Measurements from ENCODE around the gene DLEC1. TPM values are rescaled to one million over a fixed set of nuclear protein-coding genes. Genes with fewer than 3 reads are reported as not detected.

The DLEC1 gene, protein sequence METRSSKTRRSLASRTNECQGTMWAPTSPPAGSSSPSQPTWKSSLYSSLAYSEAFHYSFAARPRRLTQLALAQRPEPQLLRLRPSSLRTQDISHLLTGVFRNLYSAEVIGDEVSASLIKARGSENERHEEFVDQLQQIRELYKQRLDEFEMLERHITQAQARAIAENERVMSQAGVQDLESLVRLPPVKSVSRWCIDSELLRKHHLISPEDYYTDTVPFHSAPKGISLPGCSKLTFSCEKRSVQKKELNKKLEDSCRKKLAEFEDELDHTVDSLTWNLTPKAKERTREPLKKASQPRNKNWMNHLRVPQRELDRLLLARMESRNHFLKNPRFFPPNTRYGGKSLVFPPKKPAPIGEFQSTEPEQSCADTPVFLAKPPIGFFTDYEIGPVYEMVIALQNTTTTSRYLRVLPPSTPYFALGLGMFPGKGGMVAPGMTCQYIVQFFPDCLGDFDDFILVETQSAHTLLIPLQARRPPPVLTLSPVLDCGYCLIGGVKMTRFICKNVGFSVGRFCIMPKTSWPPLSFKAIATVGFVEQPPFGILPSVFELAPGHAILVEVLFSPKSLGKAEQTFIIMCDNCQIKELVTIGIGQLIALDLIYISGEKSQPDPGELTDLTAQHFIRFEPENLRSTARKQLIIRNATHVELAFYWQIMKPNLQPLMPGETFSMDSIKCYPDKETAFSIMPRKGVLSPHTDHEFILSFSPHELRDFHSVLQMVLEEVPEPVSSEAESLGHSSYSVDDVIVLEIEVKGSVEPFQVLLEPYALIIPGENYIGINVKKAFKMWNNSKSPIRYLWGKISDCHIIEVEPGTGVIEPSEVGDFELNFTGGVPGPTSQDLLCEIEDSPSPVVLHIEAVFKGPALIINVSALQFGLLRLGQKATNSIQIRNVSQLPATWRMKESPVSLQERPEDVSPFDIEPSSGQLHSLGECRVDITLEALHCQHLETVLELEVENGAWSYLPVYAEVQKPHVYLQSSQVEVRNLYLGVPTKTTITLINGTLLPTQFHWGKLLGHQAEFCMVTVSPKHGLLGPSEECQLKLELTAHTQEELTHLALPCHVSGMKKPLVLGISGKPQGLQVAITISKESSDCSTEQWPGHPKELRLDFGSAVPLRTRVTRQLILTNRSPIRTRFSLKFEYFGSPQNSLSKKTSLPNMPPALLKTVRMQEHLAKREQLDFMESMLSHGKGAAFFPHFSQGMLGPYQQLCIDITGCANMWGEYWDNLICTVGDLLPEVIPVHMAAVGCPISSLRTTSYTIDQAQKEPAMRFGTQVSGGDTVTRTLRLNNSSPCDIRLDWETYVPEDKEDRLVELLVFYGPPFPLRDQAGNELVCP (N-terminal part only)
- 0.19 and 0.31 TPM in 2 replicates for total RNA-seq (2014; rRNA removed; shearing (Covaris generic))
- 0.66 and 0.71 TPM in 2 replicates for polyA plus RNA-seq (2016; fragmentation: Nextera tagmentation; extraction: Ambion mirVana)
- long read RNA-seq = 0 reads

DNA sequence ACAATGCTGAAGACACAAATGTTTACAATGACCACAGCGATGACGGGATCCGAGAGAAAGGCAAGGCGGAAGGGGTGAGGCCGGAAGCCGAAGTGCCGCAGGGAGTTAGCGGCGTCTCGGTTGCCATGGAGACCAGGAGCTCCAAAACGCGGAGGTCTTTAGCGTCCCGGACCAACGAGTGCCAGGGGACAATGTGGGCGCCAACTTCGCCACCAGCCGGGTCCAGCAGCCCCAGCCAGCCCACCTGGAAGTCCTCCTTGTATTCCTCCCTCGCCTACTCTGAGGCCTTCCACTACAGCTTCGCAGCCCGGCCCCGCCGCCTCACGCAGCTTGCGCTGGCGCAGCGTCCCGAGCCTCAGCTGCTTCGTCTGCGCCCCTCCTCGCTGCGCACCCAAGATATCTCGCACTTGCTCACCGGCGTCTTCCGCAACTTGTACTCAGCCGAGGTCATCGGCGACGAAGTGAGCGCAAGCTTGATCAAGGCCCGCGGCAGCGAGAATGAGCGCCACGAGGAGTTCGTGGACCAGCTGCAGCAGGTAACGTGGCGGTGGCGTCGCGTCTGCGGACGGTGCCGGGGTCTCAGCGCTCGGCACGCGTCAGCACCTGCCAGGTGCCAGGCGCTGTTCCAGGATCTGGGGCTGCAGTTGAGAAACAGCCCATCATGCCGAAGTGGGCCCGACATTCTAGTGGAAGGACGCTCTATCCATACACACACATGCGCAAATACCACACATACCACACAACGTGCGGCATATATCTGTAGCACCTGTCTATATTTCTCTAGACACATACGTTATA is at the start of gene DLEC1:
Gene DLEC1, plus strand, starts transcription at position 108 of the 798 bp plus-strand sequence. Its CDS starts 18 bp downstream, at position 126.
- H3K36me3 Mint-ChIP-seq (ENCODE audit: low read depth) = no peaks in the 10 kb centered on the region

GRCh38 chr3:37989821-37990480 is 49.1 kb upstream of the DLEC1 start:
- H3K27ac ChIP-seq (ENCODE audit: low read depth) = no peak overlapping the region
- Mint-ChIP-seq H3K4me3 (no peak overlapping the region), H3K9me3 (no peaks in the 10 kb centered on the region), H3K36me3 (ENCODE audit: low read depth) (no peaks in the 10 kb centered on the region), H3K4me1 (peaks cover 12% of the 10 kb centered on the region), H3K27ac (no peak overlapping the region), H3K27me3 (ENCODE audit: insufficient read depth, low read depth, poor library complexity) (peaks cover 27% of the 10 kb centered on the region)
- no peaks in the 10 kb centered on the region for H4K20me1 ChIP-seq (replicated peaks; ENCODE audit: insufficient read depth)
- H3K9me2 ChIP-seq (ENCODE audit: insufficient read depth) = no peaks in the 10 kb centered on the region
- H3K4me2 ChIP-seq = no peak overlapping the region
- H2AFZ ChIP-seq = peak overlapping the region; percentile 96
- no peak overlapping the region for H3K4me3 ChIP-seq
- H3K27me3 ChIP-seq (ENCODE audit: insufficient read depth) = no peaks in the 10 kb centered on the region
- ATAC-seq (no peak), DNase-seq (ENCODE audit: low spot score) (no peak)
- H3K4me1 ChIP-seq (ENCODE audit: insufficient read depth) = peaks cover 11% of the 10 kb centered on the region; the same call in 1 of the 2 replicates
- no peaks in the 10 kb centered on the region for H3K36me3 ChIP-seq (ENCODE audit: insufficient read depth)
- H3K79me2 ChIP-seq (replicated peaks; ENCODE audit: insufficient read depth) = no peaks in the 10 kb centered on the region
- H3F3A ChIP-seq (replicated peaks; ENCODE audit: low read depth) = peaks cover 4% of the 10 kb centered on the region; the same call in 1 of the 2 replicates
- no peak for TF ChIP-seq EZH2phosphoT487 (IDR thresholded peaks at IDR 0.05; ENCODE audit: unreplicated experiment)
- TF ChIP-seq EZH2 (IDR thresholded peaks at IDR 0.05; ENCODE audit: low read depth, unreplicated experiment) = no peak
- no peak for TF ChIP-seq ZNF331 (CRISPR knock-in tag; IDR thresholded peaks at IDR 0.05; ENCODE audit: low read depth)
- TF ChIP-seq, protein P1, sequence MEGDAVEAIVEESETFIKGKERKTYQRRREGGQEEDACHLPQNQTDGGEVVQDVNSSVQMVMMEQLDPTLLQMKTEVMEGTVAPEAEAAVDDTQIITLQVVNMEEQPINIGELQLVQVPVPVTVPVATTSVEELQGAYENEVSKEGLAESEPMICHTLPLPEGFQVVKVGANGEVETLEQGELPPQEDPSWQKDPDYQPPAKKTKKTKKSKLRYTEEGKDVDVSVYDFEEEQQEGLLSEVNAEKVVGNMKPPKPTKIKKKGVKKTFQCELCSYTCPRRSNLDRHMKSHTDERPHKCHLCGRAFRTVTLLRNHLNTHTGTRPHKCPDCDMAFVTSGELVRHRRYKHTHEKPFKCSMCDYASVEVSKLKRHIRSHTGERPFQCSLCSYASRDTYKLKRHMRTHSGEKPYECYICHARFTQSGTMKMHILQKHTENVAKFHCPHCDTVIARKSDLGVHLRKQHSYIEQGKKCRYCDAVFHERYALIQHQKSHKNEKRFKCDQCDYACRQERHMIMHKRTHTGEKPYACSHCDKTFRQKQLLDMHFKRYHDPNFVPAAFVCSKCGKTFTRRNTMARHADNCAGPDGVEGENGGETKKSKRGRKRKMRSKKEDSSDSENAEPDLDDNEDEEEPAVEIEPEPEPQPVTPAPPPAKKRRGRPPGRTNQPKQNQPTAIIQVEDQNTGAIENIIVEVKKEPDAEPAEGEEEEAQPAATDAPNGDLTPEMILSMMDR (conservative IDR thresholded peaks at IDR 0.05; ENCODE audit: low read depth in 2 of 2) = no peak
- TF ChIP-seq REST (IDR thresholded peaks at IDR 0.05; ENCODE audit: unreplicated experiment) = no peak
- no peak for TF ChIP-seq POLR2AphosphoS5 (IDR thresholded peaks at IDR 0.05; ENCODE audit: low read depth)
- TF ChIP-seq JUNB (IDR thresholded peaks at IDR 0.05; ENCODE audit: unreplicated experiment) = no peak
- TF ChIP-seq ETS1 (IDR thresholded peaks at IDR 0.05) = no peak
- no peak for TF ChIP-seq STAT1 (IDR thresholded peaks at IDR 0.05; ENCODE audit: unreplicated experiment)
- no peak for TF ChIP-seq CREB1 (CRISPR knock-in tag; IDR thresholded peaks at IDR 0.05; ENCODE audit: low read depth)

More for the DNA sequence above, at the start of gene DLEC1:
- Mint-ChIP-seq H3K4me1 (peaks cover 22% of the 10 kb centered on the region), H3K27ac (no peak within 1 kb of the TSS), H3K27me3 (ENCODE audit: insufficient read depth, low read depth, poor library complexity) (peaks cover 22% of the 10 kb centered on the region), H3K4me3 (peak within 1 kb of the TSS; percentile 73), H3K9me3 (no peaks in the 10 kb centered on the region; the same call in 2 of the 3 replicates)
- 0 out of 2 replicates have a peak, but pooled peaks have one; percentile 21 for TF ChIP-seq CREB1 (CRISPR knock-in tag; IDR thresholded peaks at IDR 0.05; ENCODE audit: low read depth)
- TF ChIP-seq POLR2AphosphoS5 (IDR thresholded peaks at IDR 0.05; ENCODE audit: low read depth) = no peak
- peak; percentile 95 for DNase-seq (ENCODE audit: low spot score)
- no peaks in the 10 kb centered on the region for H4K20me1 ChIP-seq (replicated peaks; ENCODE audit: insufficient read depth)
- H3K4me3 ChIP-seq = peak within 1 kb of the TSS; percentile 58
- H3K79me2 ChIP-seq (replicated peaks; ENCODE audit: insufficient read depth) = no peaks in the 10 kb centered on the region
- H3K27ac ChIP-seq (ENCODE audit: low read depth) = no peak within 1 kb of the TSS
- no peaks in the 10 kb centered on the region; the same call in 1 of the 2 replicates for H3K4me1 ChIP-seq (ENCODE audit: insufficient read depth)
- H2AFZ ChIP-seq = peak within 1 kb of the TSS; percentile 80
- peak; percentile 87 for ATAC-seq
- H3K27me3 ChIP-seq (ENCODE audit: insufficient read depth) = peaks cover 32% of the 10 kb centered on the region
- no peaks in the 10 kb centered on the region; the same call in 1 of the 2 replicates for H3F3A ChIP-seq (replicated peaks; ENCODE audit: low read depth)
- no peaks in the 10 kb centered on the region for H3K36me3 ChIP-seq (ENCODE audit: insufficient read depth)
- H3K4me2 ChIP-seq = peak within 1 kb of the TSS; percentile 83
- no peaks in the 10 kb centered on the region for H3K9me2 ChIP-seq (ENCODE audit: insufficient read depth)

Data from GM23338 (cell line).